ENCODE measurements around the gene YRDC.

The YRDC gene

DNA sequence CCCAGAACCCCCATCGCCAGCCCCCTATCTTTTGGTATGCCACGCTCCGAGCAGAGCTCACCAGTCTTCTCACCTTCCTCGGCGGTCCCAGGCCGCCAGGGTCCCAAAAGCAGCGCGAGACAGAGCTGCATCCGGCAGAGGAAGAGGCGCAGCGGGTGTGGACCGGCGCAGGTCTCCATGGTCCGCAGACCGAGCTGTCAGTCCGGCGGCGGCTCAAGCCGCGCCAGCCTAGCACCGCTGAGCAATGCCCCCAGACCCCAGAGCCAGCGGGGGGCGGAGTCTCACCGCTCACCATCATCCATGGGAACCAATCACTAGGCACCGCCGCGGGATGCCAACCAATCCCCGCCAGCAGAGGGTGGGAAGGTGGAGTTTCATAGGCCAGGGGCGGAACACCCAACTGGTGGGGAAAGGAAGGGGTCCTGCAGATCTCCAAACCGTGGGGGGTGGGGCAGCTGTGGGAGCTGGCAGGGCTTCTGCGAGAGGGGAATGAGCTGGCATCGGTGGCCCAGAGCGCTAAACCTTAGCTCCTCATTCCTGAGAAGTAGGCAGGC lies 43.0 kb downstream of the YRDC start, which contains the start of gene EPHA10:
Gene EPHA10, minus strand, starts transcription at position 233 of the 554 bp plus-strand sequence. Its CDS starts 54 bp downstream, at position 179.
- peak; percentile 88 for DNase-seq

DNA sequence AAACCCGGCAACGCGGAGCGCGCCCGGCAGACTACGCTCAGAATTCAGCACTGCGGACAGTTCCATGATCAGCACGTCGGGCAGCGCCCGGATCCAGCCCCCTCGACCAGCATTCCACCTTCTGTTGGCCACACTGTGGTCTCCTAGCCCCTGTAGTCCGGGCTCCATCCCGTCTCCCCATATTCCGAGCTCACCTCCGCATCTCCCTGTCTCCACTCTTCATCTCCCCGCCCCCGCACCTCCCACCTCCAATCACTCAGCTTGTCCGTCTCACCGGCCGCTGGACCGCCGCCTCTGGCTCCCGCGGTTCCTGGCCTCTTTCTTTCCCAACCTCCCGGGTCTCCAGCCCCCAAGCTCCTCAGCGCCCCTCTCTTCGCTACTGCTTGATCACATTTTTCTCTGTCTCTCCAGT lies 43.6 kb downstream of the YRDC start:
- DNase-seq = peak; percentile 37

GRCh38 chr1:37763791-37764413 lies 44.1 kb downstream of the YRDC start:
- no peak for DNase-seq

GRCh38 chr1:37762516-37762915 lies 45.5 kb downstream of the YRDC start:
- DNase-seq = no peak

DNA sequence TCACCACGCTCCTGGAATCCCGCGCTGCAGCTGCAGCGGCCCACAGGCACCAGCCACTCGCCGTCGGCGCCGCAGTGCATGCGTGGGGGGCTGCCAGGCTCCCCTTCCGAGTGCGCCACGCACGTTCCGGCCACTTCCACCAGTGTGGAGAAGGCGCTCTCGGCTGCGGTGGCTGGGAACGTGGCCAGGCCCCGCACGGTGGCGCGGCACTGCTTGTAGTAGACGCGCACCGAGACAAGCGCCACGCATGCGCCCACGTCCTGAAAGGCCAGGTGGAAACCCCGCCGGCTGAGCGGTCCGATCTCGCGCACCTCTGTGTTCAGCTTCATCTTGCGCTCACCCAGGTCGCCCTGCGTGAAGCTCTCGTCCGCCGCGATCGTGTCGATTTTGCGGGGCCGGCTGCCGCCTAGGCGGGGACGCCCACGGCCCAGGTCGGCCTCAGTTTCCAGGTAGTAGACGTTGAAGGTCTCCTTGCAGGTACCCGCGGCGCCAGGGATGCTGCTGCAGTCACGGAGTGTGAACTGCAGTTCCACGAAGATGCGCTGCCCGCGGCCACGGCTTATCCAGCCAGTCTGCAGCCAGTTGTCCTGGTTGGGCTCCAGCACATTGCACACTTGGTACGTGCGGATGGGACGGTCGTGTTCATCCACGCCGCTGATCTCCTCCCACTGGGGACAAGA lies 46.5 kb downstream of the YRDC start:
- no peak for DNase-seq

DNA sequence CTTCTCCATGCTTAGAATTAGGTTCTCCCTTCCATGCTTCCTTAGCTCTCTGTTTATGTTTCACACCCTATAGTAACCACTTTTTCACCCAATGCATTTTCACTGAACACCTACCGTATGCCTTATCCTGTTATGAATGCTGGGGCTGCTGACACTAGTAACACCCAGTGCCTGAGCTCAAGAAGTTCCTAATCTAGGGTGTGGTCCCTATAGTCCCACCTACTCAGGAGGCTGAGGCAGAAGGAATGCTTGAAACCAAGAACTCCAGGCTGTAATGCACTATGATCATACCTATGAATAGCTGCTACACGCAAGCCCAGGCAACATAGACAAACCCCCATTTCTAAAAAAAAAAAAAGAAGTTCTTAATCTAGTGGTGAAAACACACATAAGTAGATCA lies 48.6 kb downstream of the YRDC start:
- no peak for DNase-seq

GRCh38 chr1:37755951-37756560 lies 52.0 kb downstream of the YRDC start:
- DNase-seq = no peak

DNA sequence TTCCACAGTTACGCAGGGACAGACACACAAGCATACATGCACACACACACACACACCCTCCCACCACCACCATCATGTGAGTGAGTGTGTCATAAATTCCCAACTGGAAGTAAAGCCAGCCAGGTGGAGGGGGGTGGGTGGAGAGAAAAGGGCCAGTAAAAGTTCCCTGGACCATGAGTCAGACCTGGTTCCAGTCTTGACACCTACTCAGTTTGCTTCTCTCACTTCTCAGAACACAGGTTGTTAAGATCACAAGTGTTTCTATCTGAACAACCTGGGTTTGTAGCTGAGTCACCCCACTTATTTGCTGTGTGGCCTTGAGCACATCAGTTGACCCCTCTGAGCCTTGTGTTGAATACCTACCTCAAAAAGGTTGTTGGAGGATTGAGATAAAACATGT lies 52.7 kb downstream of the YRDC start:
- no peak for DNase-seq

DNA sequence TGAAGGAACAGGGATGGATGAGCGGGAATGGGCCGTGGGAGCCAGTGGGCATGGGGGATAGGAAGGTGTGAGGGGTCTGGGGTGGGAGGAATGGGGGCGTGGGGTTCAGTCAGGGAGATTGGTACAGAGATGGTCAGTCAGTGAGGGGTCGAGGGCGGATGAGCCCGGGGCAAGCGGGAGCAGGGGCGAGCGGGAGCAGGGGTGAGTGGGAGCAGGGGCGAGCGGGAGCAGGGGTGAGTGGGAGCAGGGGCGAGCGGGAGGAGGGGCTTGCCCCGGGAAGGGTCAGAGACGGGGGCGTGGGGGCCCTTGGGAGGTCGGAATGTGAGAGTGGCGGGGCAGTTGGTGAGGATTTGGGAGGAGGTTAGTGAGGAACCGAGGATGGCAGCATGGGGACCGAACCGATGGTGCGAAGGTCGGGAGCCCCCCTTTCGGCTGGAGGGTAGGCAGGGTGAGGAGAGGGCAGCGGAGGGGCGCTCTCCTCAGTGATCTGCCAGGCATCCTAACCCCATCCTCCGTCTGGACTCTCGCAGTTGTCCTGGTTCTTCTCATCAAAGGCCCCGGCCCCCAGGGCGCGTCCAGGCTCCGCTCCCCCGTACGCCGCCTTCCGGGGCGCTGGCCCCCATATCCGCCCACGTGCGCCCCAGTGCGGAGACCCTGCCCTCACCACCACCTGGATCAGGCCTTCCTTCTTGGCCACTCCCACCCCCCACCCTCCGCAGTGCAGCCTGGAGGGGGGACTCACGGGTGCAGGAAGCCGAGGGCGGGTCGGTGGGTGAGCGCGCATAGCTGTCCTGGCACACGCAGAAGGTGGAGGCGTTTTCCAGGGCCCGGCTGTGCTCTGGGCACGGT lies 54.3 kb downstream of the YRDC start:
- no peak for DNase-seq
